ENCODE data around the gene GRID2. TPM values are rescaled to one million over a fixed set of nuclear protein-coding genes. Genes with fewer than 3 reads are reported as not detected.

GRID2 gene
- total and polyA plus RNA-seq, 10 of the 15 experiments (the other 5 are each of a cell fraction or from before 2014, with no cell fraction given): not detected

DNA sequence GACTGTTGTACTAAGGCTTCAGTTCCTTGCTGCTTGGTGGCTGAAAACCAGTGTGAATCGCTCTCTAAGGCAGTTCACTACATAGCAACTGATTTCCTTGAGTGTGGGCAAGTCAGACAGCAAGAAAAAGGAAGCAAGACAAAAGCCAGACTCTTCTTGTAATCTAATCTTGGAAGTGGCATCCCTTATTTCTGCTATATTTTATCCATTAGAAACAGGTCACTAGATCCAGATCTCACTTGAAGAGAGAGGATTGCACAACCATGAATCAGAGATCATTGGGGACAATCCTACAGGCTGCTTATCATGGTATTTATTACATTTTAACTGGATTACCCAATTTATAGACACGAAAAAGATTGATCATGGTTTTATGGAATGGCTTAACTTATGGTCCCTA, 684.5 kb downstream of the GRID2 start:
- no peak for FAIRE-seq
- H3K4me2 ChIP-seq (ENCODE audit: control insufficient read depth, insufficient read depth): no peak overlapping the region
- H3K4me3 ChIP-seq: no peak overlapping the region
- ChIA-PET RAD21 (ENCODE audit: unreplicated experiment) (no interaction called here), CTCF (no interaction called here), SMC1A (ENCODE audit: uncharacterized antibody, unreplicated experiment) (no interaction called here), POLR2A (no interaction called here)
- no peak overlapping the region for H3K9ac ChIP-seq (ENCODE audit: control insufficient read depth, insufficient read depth, low read length)
- intact Hi-C loops (cut with micrococcal nuclease; ENCODE audit: unreplicated experiment) (no loop called here), in situ Hi-C loops (cut with MboI) (no loop called here)
- no peak overlapping the region for H2AFZ ChIP-seq (ENCODE audit: control insufficient read depth, low read depth, low read length)
- no peaks in the 10 kb centered on the region for H3K36me3 ChIP-seq (ENCODE audit: control insufficient read depth in 2 of 2, insufficient read depth in 2 of 2, low read length in 1 of 2)
- no peaks in the 10 kb centered on the region for H4K20me1 ChIP-seq (ENCODE audit: control insufficient read depth, insufficient read depth)
- H3K79me2 ChIP-seq (ENCODE audit: control insufficient read depth, insufficient read depth, low read length): no peaks in the 10 kb centered on the region
- no peak overlapping the region for H3K27ac ChIP-seq (ENCODE audit: control insufficient read depth, insufficient read depth)
- no peak for ATAC-seq
- H3K4me1 ChIP-seq (ENCODE audit: control insufficient read depth, insufficient read depth, low read length): no peaks in the 10 kb centered on the region
- no peaks in the 10 kb centered on the region for H3K27me3 ChIP-seq (replicated peaks in 1 of 2; ENCODE audit: control insufficient read depth in 2 of 2, insufficient read depth in 2 of 2, low read length in 1 of 2)
- 0% methylated on average over 2 of the region's 2 CpGs for WGBS (ENCODE audit: insufficient coverage, insufficient replicate concordance, low lambda C conversion rate, missing lambda C conversion rate)
- no peaks in the 10 kb centered on the region for H3K9me3 ChIP-seq (replicated peaks; ENCODE audit: control insufficient read depth, insufficient read depth, low read length)
- BruUV-seq (replicated peaks): no TSS peak
- no peak for DNase-seq (ENCODE audit: low read depth, low spot score)
- no peak for TF ChIP-seq CEBPB (IDR thresholded peaks at IDR 0.05; ENCODE audit: borderline replicate concordance in 1 of 2, low read depth in 2 of 2, low read length in 2 of 2)
- TF ChIP-seq, protein P1, sequence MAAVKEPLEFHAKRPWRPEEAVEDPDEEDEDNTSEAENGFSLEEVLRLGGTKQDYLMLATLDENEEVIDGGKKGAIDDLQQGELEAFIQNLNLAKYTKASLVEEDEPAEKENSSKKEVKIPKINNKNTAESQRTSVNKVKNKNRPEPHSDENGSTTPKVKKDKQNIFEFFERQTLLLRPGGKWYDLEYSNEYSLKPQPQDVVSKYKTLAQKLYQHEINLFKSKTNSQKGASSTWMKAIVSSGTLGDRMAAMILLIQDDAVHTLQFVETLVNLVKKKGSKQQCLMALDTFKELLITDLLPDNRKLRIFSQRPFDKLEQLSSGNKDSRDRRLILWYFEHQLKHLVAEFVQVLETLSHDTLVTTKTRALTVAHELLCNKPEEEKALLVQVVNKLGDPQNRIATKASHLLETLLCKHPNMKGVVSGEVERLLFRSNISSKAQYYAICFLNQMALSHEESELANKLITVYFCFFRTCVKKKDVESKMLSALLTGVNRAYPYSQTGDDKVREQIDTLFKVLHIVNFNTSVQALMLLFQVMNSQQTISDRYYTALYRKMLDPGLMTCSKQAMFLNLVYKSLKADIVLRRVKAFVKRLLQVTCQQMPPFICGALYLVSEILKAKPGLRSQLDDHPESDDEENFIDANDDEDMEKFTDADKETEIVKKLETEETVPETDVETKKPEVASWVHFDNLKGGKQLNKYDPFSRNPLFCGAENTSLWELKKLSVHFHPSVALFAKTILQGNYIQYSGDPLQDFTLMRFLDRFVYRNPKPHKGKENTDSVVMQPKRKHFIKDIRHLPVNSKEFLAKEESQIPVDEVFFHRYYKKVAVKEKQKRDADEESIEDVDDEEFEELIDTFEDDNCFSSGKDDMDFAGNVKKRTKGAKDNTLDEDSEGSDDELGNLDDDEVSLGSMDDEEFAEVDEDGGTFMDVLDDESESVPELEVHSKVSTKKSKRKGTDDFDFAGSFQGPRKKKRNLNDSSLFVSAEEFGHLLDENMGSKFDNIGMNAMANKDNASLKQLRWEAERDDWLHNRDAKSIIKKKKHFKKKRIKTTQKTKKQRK (IDR thresholded peaks at IDR 0.05; ENCODE audit: low read depth, low read length): no peak
- TF ChIP-seq, protein P2, sequence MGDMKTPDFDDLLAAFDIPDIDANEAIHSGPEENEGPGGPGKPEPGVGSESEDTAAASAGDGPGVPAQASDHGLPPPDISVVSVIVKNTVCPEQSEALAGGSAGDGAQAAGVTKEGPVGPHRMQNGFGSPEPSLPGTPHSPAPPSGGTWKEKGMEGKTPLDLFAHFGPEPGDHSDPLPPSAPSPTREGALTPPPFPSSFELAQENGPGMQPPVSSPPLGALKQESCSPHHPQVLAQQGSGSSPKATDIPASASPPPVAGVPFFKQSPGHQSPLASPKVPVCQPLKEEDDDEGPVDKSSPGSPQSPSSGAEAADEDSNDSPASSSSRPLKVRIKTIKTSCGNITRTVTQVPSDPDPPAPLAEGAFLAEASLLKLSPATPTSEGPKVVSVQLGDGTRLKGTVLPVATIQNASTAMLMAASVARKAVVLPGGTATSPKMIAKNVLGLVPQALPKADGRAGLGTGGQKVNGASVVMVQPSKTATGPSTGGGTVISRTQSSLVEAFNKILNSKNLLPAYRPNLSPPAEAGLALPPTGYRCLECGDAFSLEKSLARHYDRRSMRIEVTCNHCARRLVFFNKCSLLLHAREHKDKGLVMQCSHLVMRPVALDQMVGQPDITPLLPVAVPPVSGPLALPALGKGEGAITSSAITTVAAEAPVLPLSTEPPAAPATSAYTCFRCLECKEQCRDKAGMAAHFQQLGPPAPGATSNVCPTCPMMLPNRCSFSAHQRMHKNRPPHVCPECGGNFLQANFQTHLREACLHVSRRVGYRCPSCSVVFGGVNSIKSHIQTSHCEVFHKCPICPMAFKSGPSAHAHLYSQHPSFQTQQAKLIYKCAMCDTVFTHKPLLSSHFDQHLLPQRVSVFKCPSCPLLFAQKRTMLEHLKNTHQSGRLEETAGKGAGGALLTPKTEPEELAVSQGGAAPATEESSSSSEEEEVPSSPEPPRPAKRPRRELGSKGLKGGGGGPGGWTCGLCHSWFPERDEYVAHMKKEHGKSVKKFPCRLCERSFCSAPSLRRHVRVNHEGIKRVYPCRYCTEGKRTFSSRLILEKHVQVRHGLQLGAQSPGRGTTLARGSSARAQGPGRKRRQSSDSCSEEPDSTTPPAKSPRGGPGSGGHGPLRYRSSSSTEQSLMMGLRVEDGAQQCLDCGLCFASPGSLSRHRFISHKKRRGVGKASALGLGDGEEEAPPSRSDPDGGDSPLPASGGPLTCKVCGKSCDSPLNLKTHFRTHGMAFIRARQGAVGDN (IDR thresholded peaks at IDR 0.05): no peak
- TF ChIP-seq, protein P3, sequence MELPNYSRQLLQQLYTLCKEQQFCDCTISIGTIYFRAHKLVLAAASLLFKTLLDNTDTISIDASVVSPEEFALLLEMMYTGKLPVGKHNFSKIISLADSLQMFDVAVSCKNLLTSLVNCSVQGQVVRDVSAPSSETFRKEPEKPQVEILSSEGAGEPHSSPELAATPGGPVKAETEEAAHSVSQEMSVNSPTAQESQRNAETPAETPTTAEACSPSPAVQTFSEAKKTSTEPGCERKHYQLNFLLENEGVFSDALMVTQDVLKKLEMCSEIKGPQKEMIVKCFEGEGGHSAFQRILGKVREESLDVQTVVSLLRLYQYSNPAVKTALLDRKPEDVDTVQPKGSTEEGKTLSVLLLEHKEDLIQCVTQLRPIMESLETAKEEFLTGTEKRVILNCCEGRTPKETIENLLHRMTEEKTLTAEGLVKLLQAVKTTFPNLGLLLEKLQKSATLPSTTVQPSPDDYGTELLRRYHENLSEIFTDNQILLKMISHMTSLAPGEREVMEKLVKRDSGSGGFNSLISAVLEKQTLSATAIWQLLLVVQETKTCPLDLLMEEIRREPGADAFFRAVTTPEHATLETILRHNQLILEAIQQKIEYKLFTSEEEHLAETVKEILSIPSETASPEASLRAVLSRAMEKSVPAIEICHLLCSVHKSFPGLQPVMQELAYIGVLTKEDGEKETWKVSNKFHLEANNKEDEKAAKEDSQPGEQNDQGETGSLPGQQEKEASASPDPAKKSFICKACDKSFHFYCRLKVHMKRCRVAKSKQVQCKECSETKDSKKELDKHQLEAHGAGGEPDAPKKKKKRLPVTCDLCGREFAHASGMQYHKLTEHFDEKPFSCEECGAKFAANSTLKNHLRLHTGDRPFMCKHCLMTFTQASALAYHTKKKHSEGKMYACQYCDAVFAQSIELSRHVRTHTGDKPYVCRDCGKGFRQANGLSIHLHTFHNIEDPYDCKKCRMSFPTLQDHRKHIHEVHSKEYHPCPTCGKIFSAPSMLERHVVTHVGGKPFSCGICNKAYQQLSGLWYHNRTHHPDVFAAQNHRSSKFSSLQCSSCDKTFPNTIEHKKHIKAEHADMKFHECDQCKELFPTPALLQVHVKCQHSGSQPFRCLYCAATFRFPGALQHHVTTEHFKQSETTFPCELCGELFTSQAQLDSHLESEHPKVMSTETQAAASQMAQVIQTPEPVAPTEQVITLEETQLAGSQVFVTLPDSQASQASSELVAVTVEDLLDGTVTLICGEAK (IDR thresholded peaks at IDR 0.05; ENCODE audit: borderline replicate concordance): no peak
- TF ChIP-seq ZNF274 (IDR thresholded peaks at IDR 0.05; ENCODE audit: insufficient read depth, insufficient read length): no peak
- TF ChIP-seq, protein P4, sequence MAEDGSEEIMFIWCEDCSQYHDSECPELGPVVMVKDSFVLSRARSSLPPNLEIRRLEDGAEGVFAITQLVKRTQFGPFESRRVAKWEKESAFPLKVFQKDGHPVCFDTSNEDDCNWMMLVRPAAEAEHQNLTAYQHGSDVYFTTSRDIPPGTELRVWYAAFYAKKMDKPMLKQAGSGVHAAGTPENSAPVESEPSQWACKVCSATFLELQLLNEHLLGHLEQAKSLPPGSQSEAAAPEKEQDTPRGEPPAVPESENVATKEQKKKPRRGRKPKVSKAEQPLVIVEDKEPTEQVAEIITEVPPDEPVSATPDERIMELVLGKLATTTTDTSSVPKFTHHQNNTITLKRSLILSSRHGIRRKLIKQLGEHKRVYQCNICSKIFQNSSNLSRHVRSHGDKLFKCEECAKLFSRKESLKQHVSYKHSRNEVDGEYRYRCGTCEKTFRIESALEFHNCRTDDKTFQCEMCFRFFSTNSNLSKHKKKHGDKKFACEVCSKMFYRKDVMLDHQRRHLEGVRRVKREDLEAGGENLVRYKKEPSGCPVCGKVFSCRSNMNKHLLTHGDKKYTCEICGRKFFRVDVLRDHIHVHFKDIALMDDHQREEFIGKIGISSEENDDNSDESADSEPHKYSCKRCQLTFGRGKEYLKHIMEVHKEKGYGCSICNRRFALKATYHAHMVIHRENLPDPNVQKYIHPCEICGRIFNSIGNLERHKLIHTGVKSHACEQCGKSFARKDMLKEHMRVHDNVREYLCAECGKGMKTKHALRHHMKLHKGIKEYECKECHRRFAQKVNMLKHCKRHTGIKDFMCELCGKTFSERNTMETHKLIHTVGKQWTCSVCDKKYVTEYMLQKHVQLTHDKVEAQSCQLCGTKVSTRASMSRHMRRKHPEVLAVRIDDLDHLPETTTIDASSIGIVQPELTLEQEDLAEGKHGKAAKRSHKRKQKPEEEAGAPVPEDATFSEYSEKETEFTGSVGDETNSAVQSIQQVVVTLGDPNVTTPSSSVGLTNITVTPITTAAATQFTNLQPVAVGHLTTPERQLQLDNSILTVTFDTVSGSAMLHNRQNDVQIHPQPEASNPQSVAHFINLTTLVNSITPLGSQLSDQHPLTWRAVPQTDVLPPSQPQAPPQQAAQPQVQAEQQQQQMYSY (CRISPR knock-in tag; IDR thresholded peaks at IDR 0.05): no peak
- TF ChIP-seq ASH2L (IDR thresholded peaks at IDR 0.05; ENCODE audit: borderline replicate concordance, low read depth): no peak
- TF ChIP-seq NR2C1 (IDR thresholded peaks at IDR 0.05): no peak
- no peak for TF ChIP-seq RUNX3 (IDR thresholded peaks at IDR 0.05; ENCODE audit: low read length)

Data from GM12878 (cell line).